Activated CD4-positive, alpha-beta T cell treated with anti-CD3 and anti-CD28 coated beads, Interleukin-2, amount 10 ng/mL, durations not matched to agents 24 days and 14 days (primary cell): ENCODE measurements around the gene ZAR1. TPM values are rescaled to one million over a fixed set of nuclear protein-coding genes. Genes with fewer than 3 reads are reported as not detected.

Source experiments
- total RNA-seq: library from RNA; stranded (reverse); gene quantifications from 2 replicates; pipeline ENCODE4 v1.2.3, GENCODE V29; 2022

Gene ZAR1
- total RNA-seq, 1 donor from 2014 or later: not detected

Other genes with a start within 250 kb of the ZAR1 start
- 2.7 and 3.0 TPM in 2 replicates for gene TEC, start 220.4 kb upstream of the ZAR1 start, total RNA-seq
- gene SLAIN2, start 148.7 kb upstream of the ZAR1 start, total RNA-seq: 77.6 and 80.2 TPM in 2 replicates
- not detected in 2 replicates for gene SLC10A4, start 6.9 kb upstream of the ZAR1 start, total RNA-seq